Ovary (tissue), 9 donors: ENCODE measurements around the gene TRAF2. TPM values are rescaled to one million over a fixed set of nuclear protein-coding genes. Genes with fewer than 3 reads are reported as not detected.
"Not testable (repeated sequence)": the region's sequence is repeated elsewhere in the genome, so short reads cannot be mapped to it uniquely, and the experiment has no call there.

Experiments
- DNase-seq, 5 donors: peaks; one replicate each; pipeline ENCODE4 v3.0.0-alpha.2; 2019 to 2020
- H3K27ac ChIP-seq, 2 donors: fragments of 200-600 bp; one replicate each; pipeline versions ENCODE4 v1.5.1 to v1.8.0; 2019 to 2022
- H3K27me3 ChIP-seq: fragments of 200-600 bp; one replicate; pipeline ENCODE4 v1.8.0; 2022
- H3K36me3 ChIP-seq: fragments of 200-600 bp; sonication (generic); one replicate; pipeline ENCODE4 v1.5.1; 2019
- H3K4me1 ChIP-seq: one replicate; pipeline ENCODE4 v1.8.1; 2013; ENCODE audit warnings: mild to moderate bottlenecking, moderate library complexity; ENCODE audit not compliant: insufficient read depth
- H3K4me3 ChIP-seq: fragments of 200-600 bp; sonication (generic); one replicate; pipeline ENCODE4 v1.5.1; 2017
- H3K9me3 ChIP-seq, 2 donors: fragments of 200-600 bp in 1 of 2; sonication (generic) in 1 of 2; one replicate each; pipeline versions ENCODE4 v1.5.1 to v1.8.1; 2013 to 2019; ENCODE audit warnings: mild to moderate bottlenecking in 1 of 2, moderate library complexity in 1 of 2
- CTCF ChIP-seq, 3 donors: fragments of 450-650 bp in 2 of 3; fragments of 200-600 bp in 1 of 3; IDR thresholded peaks; one replicate each; pipeline versions ENCODE4 v1.5.1 to v1.8.0; 2016 to 2022; ENCODE audit warnings: antibody characterized with exemption in 3 of 3, mild to moderate bottlenecking in 1 of 3
- EP300 ChIP-seq: sonication (generic); formaldehyde crosslinking; IDR thresholded peaks from one replicate; pipeline ENCODE4 v1.6.1; 2017; ENCODE audit warnings: antibody characterized with exemption
- POLR2A ChIP-seq: fragments of 450-650 bp; IDR thresholded peaks from one replicate; pipeline ENCODE4 v1.6.1; 2017; ENCODE audit warnings: antibody characterized with exemption, mild to moderate bottlenecking, moderate library complexity
- WGBS, 3 donors: extraction: QIAGEN DNeasy Blood & Tissue Kit in 1 of 3; methylation state at CpG; one replicate each; pipeline versions ENCODE4 v1.1.5 to v1.1.7; 2013 to 2017; 5-methylcytosine and 5-hydroxymethylcytosine counted together
- intact Hi-C, 4 donors: fragments of 100-400 bp; cut with DNase I; formaldehyde crosslinking; loops; one replicate each; pipeline versions ENCODE4 v1.11.0 to v1.15.1; 2022 to 2023
- polyA plus RNA-seq, 2 donors: library from polyadenylated mRNA; stranded (reverse); fragments of 200-250 nt in 1 of 2; fragments of 350-450 nt in 1 of 2; fragmentation: Illumina TruSeq in 1 of 2; extraction: RNeasy Lipid Tissue Mini Kit (QIAGEN cat#74804) in 1 of 2; gene quantifications; one replicate each; pipeline ENCODE4 v1.2.3, GENCODE V29; 2013 to 2014
- total RNA-seq, 7 donors: library from RNA; depleted of rRNA in 2 of 7; stranded (reverse); fragments of >200 nt in 2 of 7; fragmentation: NEBNext Ultra II Directional in 3 of 7; extraction: Animal tissue kit (Norgen Biotek cat#: 25700) in 3 of 7; gene quantifications; one replicate each; pipeline versions ENCODE4 v1.1.0 to v1.2.4, GENCODE V29; 2016 to 2023
- donor health status: DM: no; HTN: no; CAD: no; lungs with moderate emphysema.
- donor health status: DM: no; HTN: no; CAD: no.
- donor health status: Bipolar disorder and iron deficiency.
- donor health status: DM: yes; HTN: yes; CAD: no.
- donor health status: DM: no; HTN: no; CAD: no.
- donor health status: DM: yes; HTN: yes; CAD: no.

Gene TRAF2
- total and polyA plus RNA-seq, 9 donors: 0.83 to 11.9 (median 9.7) TPM

- no peak for DNase-seq
- H3K4me3 ChIP-seq: no peak overlapping the region
Measured at GRCh38 chr9:136867917-136868316, 18.4 kb upstream of the TRAF2 start.

GRCh38 chr9:136868644-136869043 lies 17.7 kb upstream of the TRAF2 start:
- Histone ChIP-seq H3K9me3 (no peaks in the 10 kb centered on the region), H3K27ac (no peak overlapping the region), H3K4me3 (no peak overlapping the region), H3K27me3 (no peaks in the 10 kb centered on the region), H3K36me3 (no peaks in the 10 kb centered on the region), H3K4me1 (peaks cover 8% of the 10 kb centered on the region)
- intact Hi-C loops: no loop called here
- 91 to 95% (median 92%) methylated on average over 11 of the region's 11 CpGs for WGBS, 3 donors
- no peak for DNase-seq
- TF ChIP-seq POLR2A (no peak), CTCF (IDR thresholded peaks at IDR 0.05) (no peak), EP300 (no peak)

More at GRCh38 chr9:136867917-136868316, 18.4 kb upstream of the TRAF2 start:
- TF ChIP-seq POLR2A: no peak
- no peak for TF ChIP-seq EP300
- TF ChIP-seq CTCF (IDR thresholded peaks at IDR 0.05): no peak
- WGBS, 3 donors: 96 to 98% (median 97%) methylated on average over 18 of the region's 18 CpGs
- no peak overlapping the region for H3K27ac ChIP-seq
- no peaks in the 10 kb centered on the region for H3K36me3 ChIP-seq
- intact Hi-C loops: loop anchor here in 1 of 4 donors (2.0 kb wide), 1 partner anchor 61 kb away; no protein-coding TSS in a partner anchor
- no peaks in the 10 kb centered on the region for H3K9me3 ChIP-seq
- H3K27me3 ChIP-seq: no peaks in the 10 kb centered on the region
- peaks cover 8% of the 10 kb centered on the region for H3K4me1 ChIP-seq

DNA sequence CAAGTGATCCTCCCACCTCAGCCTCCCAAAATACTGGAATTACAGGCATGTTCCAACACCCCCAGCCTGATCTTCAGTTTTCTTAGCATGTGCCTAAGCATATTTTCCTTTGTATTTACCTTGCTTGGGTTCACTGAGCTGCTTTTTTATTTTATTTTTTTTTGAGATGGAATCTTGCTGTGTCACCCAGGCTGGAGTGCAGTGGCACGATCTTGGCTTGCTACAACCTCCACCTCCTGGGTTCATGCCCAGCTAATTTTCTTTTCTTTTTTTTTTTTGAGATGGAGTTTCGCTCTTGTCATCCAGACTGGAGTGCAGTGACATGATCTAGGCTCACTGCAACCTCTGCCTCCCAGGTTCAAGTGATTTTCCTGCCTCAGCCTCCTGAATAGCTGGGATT lies 16.7 kb upstream of the TRAF2 start:
- H3K4me1 ChIP-seq, H3K36me3 ChIP-seq, H3K9me3 ChIP-seq, intact Hi-C loops, DNase-seq, H3K27me3 ChIP-seq, H3K27ac ChIP-seq, H3K4me3 ChIP-seq: not testable (repeated sequence)
- 89 to 94% (median 93%) methylated on average over 2 of the region's 2 CpGs for WGBS, 3 donors

GRCh38 chr9:136875155-136875554 lies 11.2 kb upstream of the TRAF2 start:
- Histone ChIP-seq H3K27ac (no peak overlapping the region), H3K27me3 (no peaks in the 10 kb centered on the region), H3K4me1 (no peaks in the 10 kb centered on the region), H3K4me3 (no peak overlapping the region), H3K9me3 (no peaks in the 10 kb centered on the region), H3K36me3 (no peaks in the 10 kb centered on the region)
- intact Hi-C loops: no loop called here
- 87 to 92% (median 90%) methylated on average over 6 of the region's 6 CpGs for WGBS, 3 donors
- TF ChIP-seq EP300: no peak
- no peak for TF ChIP-seq POLR2A
- no peak for TF ChIP-seq CTCF (IDR thresholded peaks at IDR 0.05)
- no peak for DNase-seq

- WGBS, 3 donors: 80 to 85% (median 83%) methylated on average over 5 of the region's 5 CpGs
- H3K4me1 ChIP-seq: no peaks in the 10 kb centered on the region
- TF ChIP-seq EP300 (no peak), POLR2A (no peak), CTCF (IDR thresholded peaks at IDR 0.05) (no peak)
Measured at GRCh38 chr9:136876476-136876875, 9.8 kb upstream of the TRAF2 start.

More at GRCh38 chr9:136876476-136876875, 9.8 kb upstream of the TRAF2 start:
- Histone ChIP-seq H3K27me3 (no peaks in the 10 kb centered on the region), H3K27ac (no peak overlapping the region), H3K9me3 (no peaks in the 10 kb centered on the region), H3K4me3 (no peak overlapping the region), H3K36me3 (no peaks in the 10 kb centered on the region)
- DNase-seq: no peak
- intact Hi-C loops: no loop called here
